ENCODE data around the gene MMP24. TPM values are rescaled to one million over a fixed set of nuclear protein-coding genes. Genes with fewer than 3 reads are reported as not detected.

MMP24 gene
- total RNA-seq, 4 donors from 2014 or later, result 0.32 to 4.5 (median 0.61) TPM

DNA sequence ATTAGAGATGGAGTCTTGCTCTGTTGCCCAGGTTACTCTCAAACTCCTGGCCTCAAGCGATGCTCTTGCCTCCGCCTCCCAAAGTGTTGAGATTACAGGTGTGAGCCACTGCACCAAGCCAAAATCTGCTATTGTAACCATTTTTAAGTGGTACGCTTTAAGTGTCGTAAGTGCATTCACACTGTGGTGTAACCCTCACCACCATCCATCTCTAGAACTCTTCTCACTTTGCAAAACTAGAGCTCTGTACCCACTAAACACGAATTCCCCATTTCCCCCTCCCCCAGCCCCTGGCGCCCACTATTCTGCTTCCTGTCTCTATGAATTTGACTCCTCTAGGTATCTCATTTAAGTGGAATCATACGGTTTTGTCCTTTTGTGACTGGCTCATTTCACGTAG lies 68.6 kb downstream of the MMP24 start:
- H3K9me3 ChIP-seq, result no peaks in the 10 kb centered on the region
- no peak overlapping the region for H3K4me3 ChIP-seq
- in situ Hi-C loops (cut with MboI; ENCODE audit: low pct_ligation_motif_present in 1 of 4, low pct_unique_long_range_greater_than_20kb in 1 of 4, low sequenced_read_pairs in 3 of 4), result loop anchor here in 1 of 4 donors (10.0 kb wide), 1 partner anchor 150 kb away; no protein-coding TSS in a partner anchor
- H3K27ac ChIP-seq, result no peak overlapping the region
- H3K36me3 ChIP-seq, result no peaks in the 10 kb centered on the region
- 79 to 80% methylated on average over 8 of the region's 8 CpGs for WGBS, 2 donors (ENCODE audit: low coverage in 1 of 2)
- TF ChIP-seq POLR2A (IDR thresholded peaks at IDR 0.05) (no peak), EP300 (IDR thresholded peaks at IDR 0.05; ENCODE audit: low read depth) (no peak), POLR2AphosphoS5 (IDR thresholded peaks at IDR 0.05) (no peak)
- peaks cover 8% of the 10 kb centered on the region for H3K27me3 ChIP-seq
- intact Hi-C loops (cut with DNase I; ENCODE audit: low total_unique reads), result no loop called here
- DNase-seq, result no peak
- peaks cover 0 to 5% (median 0%) of the 10 kb centered on the region in 4 donors for H3K4me1 ChIP-seq

DNA sequence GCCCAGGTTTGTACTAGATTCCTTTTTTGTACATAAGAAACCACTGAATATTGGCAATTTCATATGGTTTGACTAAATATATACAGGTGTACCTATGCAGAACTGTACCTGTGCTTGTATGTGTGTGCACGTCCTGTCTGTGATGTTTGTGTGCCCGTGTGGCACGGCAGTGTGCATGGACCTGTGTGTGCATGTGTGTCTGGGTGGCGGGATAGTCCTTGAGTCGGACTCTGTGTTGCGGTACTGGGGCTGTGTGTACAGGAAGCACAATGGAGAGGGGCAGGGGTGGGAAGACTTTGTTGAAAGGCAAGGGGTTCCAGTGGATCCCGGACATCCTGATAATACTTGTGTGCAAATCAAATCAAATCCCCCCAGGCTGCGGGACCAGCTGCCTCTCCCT lies 69.2 kb downstream of the MMP24 start:
- Histone ChIP-seq H3K4me3 (no peak overlapping the region), H3K9me3 (no peaks in the 10 kb centered on the region), H3K4me1 (peaks cover 0 to 5% (median 0%) of the 10 kb centered on the region in 4 donors), H3K36me3 (no peaks in the 10 kb centered on the region), H3K27me3 (peaks cover 8% of the 10 kb centered on the region), H3K27ac (no peak overlapping the region)
- intact Hi-C loops (cut with DNase I; ENCODE audit: low total_unique reads), result no loop called here
- DNase-seq, result no peak
- in situ Hi-C loops (cut with MboI; ENCODE audit: low pct_ligation_motif_present in 1 of 4, low pct_unique_long_range_greater_than_20kb in 1 of 4, low sequenced_read_pairs in 3 of 4), result loop anchor here in 1 of 4 donors (10.0 kb wide), 1 partner anchor 149 kb away; no protein-coding TSS in a partner anchor
- TF ChIP-seq POLR2AphosphoS5 (IDR thresholded peaks at IDR 0.05) (no peak), POLR2A (IDR thresholded peaks at IDR 0.05) (no peak), EP300 (IDR thresholded peaks at IDR 0.05; ENCODE audit: low read depth) (no peak)
- TF ChIP-seq, protein P1, sequence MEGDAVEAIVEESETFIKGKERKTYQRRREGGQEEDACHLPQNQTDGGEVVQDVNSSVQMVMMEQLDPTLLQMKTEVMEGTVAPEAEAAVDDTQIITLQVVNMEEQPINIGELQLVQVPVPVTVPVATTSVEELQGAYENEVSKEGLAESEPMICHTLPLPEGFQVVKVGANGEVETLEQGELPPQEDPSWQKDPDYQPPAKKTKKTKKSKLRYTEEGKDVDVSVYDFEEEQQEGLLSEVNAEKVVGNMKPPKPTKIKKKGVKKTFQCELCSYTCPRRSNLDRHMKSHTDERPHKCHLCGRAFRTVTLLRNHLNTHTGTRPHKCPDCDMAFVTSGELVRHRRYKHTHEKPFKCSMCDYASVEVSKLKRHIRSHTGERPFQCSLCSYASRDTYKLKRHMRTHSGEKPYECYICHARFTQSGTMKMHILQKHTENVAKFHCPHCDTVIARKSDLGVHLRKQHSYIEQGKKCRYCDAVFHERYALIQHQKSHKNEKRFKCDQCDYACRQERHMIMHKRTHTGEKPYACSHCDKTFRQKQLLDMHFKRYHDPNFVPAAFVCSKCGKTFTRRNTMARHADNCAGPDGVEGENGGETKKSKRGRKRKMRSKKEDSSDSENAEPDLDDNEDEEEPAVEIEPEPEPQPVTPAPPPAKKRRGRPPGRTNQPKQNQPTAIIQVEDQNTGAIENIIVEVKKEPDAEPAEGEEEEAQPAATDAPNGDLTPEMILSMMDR (IDR thresholded peaks at IDR 0.05), result no peak
- WGBS, 2 donors (ENCODE audit: low coverage in 1 of 2), result 87 to 90% methylated on average over 6 to 8 of the region's 8 CpGs

DNA sequence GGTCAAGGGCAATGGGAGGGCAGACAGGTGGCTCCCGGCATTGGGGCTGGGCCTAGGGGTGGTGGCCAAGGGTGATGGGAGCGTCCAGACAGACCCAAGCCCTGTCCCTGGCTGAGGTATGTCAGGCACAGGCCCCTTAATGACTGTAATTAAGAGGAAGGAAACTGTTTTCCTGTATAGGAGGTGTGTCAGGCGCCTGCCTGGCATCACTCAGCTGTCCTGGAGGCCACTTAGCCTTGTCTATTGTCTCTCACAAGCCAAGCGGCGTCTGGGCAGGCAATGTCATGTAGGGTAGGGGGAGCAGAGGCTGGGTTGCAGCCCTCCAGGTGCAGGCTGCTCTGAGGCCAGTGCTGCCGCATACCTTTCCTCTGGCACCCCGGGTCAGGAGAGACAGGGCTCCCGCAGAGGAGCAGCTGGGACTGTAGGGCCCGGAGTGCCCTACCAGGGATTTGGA lies 69.6 kb downstream of the MMP24 start:
- DNase-seq, result no peak
- H3K4me3 ChIP-seq, result no peak overlapping the region
- TF ChIP-seq POLR2A (IDR thresholded peaks at IDR 0.05) (no peak), EP300 (IDR thresholded peaks at IDR 0.05; ENCODE audit: low read depth) (no peak), POLR2AphosphoS5 (IDR thresholded peaks at IDR 0.05) (no peak)
- TF ChIP-seq, protein P1 (IDR thresholded peaks at IDR 0.05), result no peak
- intact Hi-C loops (cut with DNase I; ENCODE audit: low total_unique reads), result no loop called here
- H3K9me3 ChIP-seq, result no peaks in the 10 kb centered on the region
- WGBS, 2 donors (ENCODE audit: low coverage in 1 of 2), result 74% methylated on average over 8 of the region's 9 CpGs; no CpG with 5 or more reads in 1 of the 2 donors
- in situ Hi-C loops (cut with MboI; ENCODE audit: low pct_ligation_motif_present in 1 of 4, low pct_unique_long_range_greater_than_20kb in 1 of 4, low sequenced_read_pairs in 3 of 4), result loop anchor here in 1 of 4 donors (10.0 kb wide), 1 partner anchor 149 kb away; no protein-coding TSS in a partner anchor
- peaks cover 8% of the 10 kb centered on the region for H3K27me3 ChIP-seq
- no peaks in the 10 kb centered on the region for H3K36me3 ChIP-seq
- peaks cover 0 to 5% (median 0%) of the 10 kb centered on the region in 4 donors for H3K4me1 ChIP-seq
- H3K27ac ChIP-seq, result no peak overlapping the region

DNA sequence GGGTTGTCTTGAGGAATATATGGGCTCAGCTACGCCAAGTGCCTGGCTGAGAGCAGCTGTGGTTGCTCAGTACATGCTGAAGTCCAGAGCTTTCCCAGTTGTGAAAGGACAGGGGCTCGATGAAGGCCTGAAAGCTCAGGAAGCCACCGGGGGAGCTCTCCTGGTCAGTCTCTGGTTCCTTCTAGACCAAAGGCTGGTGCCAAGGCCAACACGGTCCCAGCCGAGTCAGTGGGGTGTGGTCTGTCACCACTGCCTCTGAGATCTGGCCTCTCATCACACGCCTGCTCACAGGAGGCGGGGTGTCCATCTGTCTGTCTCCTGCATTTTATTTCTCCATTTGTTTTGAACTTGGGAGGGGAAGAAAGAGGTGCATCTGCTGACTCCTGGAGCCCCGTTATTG lies 70.7 kb downstream of the MMP24 start:
- WGBS, 2 donors (ENCODE audit: low coverage in 1 of 2), result 58% methylated on average over 8 of the region's 8 CpGs; no CpG with 5 or more reads in 1 of the 2 donors
- H3K4me3 ChIP-seq, result no peak overlapping the region
- no peak overlapping the region for H3K27ac ChIP-seq
- intact Hi-C loops (cut with DNase I; ENCODE audit: low total_unique reads) (no loop called here), in situ Hi-C loops (cut with MboI; ENCODE audit: low pct_ligation_motif_present in 1 of 4, low pct_unique_long_range_greater_than_20kb in 1 of 4, low sequenced_read_pairs in 3 of 4) (loop anchor here in 1 of 4 donors (10.0 kb wide), 1 partner anchor 148 kb away; no protein-coding TSS in a partner anchor)
- peaks cover 8% of the 10 kb centered on the region for H3K27me3 ChIP-seq
- TF ChIP-seq EP300 (IDR thresholded peaks at IDR 0.05; ENCODE audit: low read depth) (no peak), POLR2AphosphoS5 (IDR thresholded peaks at IDR 0.05) (no peak), POLR2A (IDR thresholded peaks at IDR 0.05) (no peak)
- TF ChIP-seq, protein P1 (IDR thresholded peaks at IDR 0.05), result no peak
- no peaks in the 10 kb centered on the region for H3K36me3 ChIP-seq
- H3K4me1 ChIP-seq, result peaks cover 0 to 5% (median 0%) of the 10 kb centered on the region in 4 donors
- no peak for DNase-seq
- no peaks in the 10 kb centered on the region for H3K9me3 ChIP-seq
